WTC11 (cell line): Measurements from ENCODE around the gene OGG1. TPM values are rescaled to one million over a fixed set of nuclear protein-coding genes. Genes with fewer than 3 reads are reported as not detected.
A peak's percentile ranks its signal among the peaks of the same experiment; 100 is the strongest.

ENCODE experiments used
- ATAC-seq: fragments of 200-7000 bp; cut with Tn5 transposase; 2 replicates; pipeline ENCODE4 v1.10.0; 2021; ENCODE audit warnings: mild to moderate bottlenecking, moderate library complexity
- CTCF ChIA-PET: fragments of 300-600 bp; sonication (Branson Sonifier 250); formaldehyde crosslinking; loops from one replicate; lab custom pipeline; 2021; ENCODE audit warnings: antibody characterized with exemption; lab: Charles Lee
- POLR2A ChIA-PET: fragments of 350-600 bp; sonication (Branson Sonifier 250); formaldehyde crosslinking; loops from one replicate; lab custom pipeline; 2021; ENCODE audit warnings: antibody characterized with exemption; lab: Charles Lee
- DNase-seq: peaks from one replicate; pipeline ENCODE4 v3.0.0; 2021; ENCODE audit warnings: low spot score
- H3K27ac Mint-ChIP-seq: 2 replicates; pipeline ENCODE4 v1.8.0; 2021; ENCODE audit warnings: mixed read lengths
- H3K27me3 Mint-ChIP-seq: 2 replicates; pipeline ENCODE4 v1.8.0; 2021; ENCODE audit warnings: low read depth, mild to moderate bottlenecking, moderate library complexity, mixed read lengths
- H3K36me3 Mint-ChIP-seq: 2 replicates; pipeline ENCODE4 v1.8.0; 2021; ENCODE audit warnings: mixed read lengths
- H3K4me1 Mint-ChIP-seq: 2 replicates; pipeline ENCODE4 v1.8.0; 2022; ENCODE audit warnings: mixed read lengths
- H3K4me3 Mint-ChIP-seq: 2 replicates; pipeline ENCODE4 v1.8.0; 2021; ENCODE audit warnings: mild to moderate bottlenecking, moderate library complexity, mixed read lengths
- H3K9me3 Mint-ChIP-seq: 2 replicates; pipeline ENCODE4 v1.8.0; 2021; ENCODE audit warnings: mixed read lengths
- FOXJ3 ChIP-seq: sonication (generic); formaldehyde crosslinking; IDR thresholded peaks from 2 replicates; pipeline ENCODE4 v1.9.0; 2021; ENCODE audit warnings: missing genetic modification reagents, mild to moderate bottlenecking, borderline replicate concordance
- IRF2 ChIP-seq: sonication (generic); formaldehyde crosslinking; IDR thresholded peaks from 2 replicates; pipeline ENCODE4 v1.8.0; 2022; ENCODE audit warnings: low read depth, missing genetic modification reagents, borderline replicate concordance
- NFATC4 ChIP-seq: fragments of 250-450 bp; sonication (Bioruptor Pico); IDR thresholded peaks from 2 replicates; pipeline ENCODE4 v1.9.0; 2021; ENCODE audit warnings: mild to moderate bottlenecking
- NFYB ChIP-seq: sonication (generic); formaldehyde crosslinking; conservative IDR thresholded peaks from 2 replicates; pipeline ENCODE4 v1.8.0; 2022; ENCODE audit warnings: low read depth, missing genetic modification reagents
- NR3C1 ChIP-seq: sonication (generic); formaldehyde crosslinking; conservative IDR thresholded peaks from 2 replicates; pipeline ENCODE4 v1.8.1; 2023; ENCODE audit warnings: low read depth, mild to moderate bottlenecking, missing genetic modification reagents
- RELA ChIP-seq: sonication (generic); formaldehyde crosslinking; IDR thresholded peaks from 2 replicates; pipeline ENCODE4 v1.8.1; 2022; ENCODE audit warnings: missing genetic modification reagents, mild to moderate bottlenecking, borderline replicate concordance
- TCF7 ChIP-seq: sonication (generic); formaldehyde crosslinking; IDR thresholded peaks from 2 replicates; pipeline ENCODE4 v1.8.0; 2022; ENCODE audit warnings: mild to moderate bottlenecking, low read depth, missing genetic modification reagents, moderate library complexity
- total RNA-seq: library from RNA; stranded (reverse); gene quantifications from 3 replicates; pipeline ENCODE4 v1.2.3, GENCODE V29; 2021
- TF ChIP-seq, protein P1 (sequence below): fragments of 250-450 bp; sonication (Bioruptor Pico); IDR thresholded peaks from 2 replicates; pipeline ENCODE4 v1.9.0; 2021; ENCODE audit warnings: moderate library complexity, mild to moderate bottlenecking, inconsistent platforms, borderline replicate concordance
- TF ChIP-seq, protein P2 (sequence below): sonication (generic); formaldehyde crosslinking; IDR thresholded peaks from 2 replicates; pipeline ENCODE4 v1.8.0; 2022; ENCODE audit warnings: mild to moderate bottlenecking, missing genetic modification reagents
- TF ChIP-seq, protein P3 (sequence below): sonication (generic); formaldehyde crosslinking; IDR thresholded peaks from 2 replicates; pipeline ENCODE4 v1.8.0; 2022; ENCODE audit warnings: mild to moderate bottlenecking, missing genetic modification reagents
- TF ChIP-seq, protein P4 (sequence below): sonication (generic); formaldehyde crosslinking; IDR thresholded peaks from 2 replicates; pipeline ENCODE4 v1.8.0; 2023; ENCODE audit warnings: missing genetic modification reagents
- TF ChIP-seq, protein P5 (sequence below): sonication (generic); formaldehyde crosslinking; IDR thresholded peaks from 2 replicates; pipeline ENCODE4 v1.8.1; 2023; ENCODE audit warnings: mild to moderate bottlenecking, moderate library complexity, missing genetic modification reagents
- TF ChIP-seq, protein P6 (sequence below): sonication (generic); formaldehyde crosslinking; IDR thresholded peaks from 2 replicates; pipeline ENCODE4 v1.8.0; 2023; ENCODE audit warnings: mild to moderate bottlenecking, missing genetic modification reagents
- TF ChIP-seq, protein P7 (sequence below): sonication (generic); formaldehyde crosslinking; IDR thresholded peaks from 2 replicates; pipeline ENCODE4 v1.8.0; 2022; ENCODE audit warnings: mild to moderate bottlenecking, missing genetic modification reagents

The OGG1 gene
- total RNA-seq, 1 experiment from 2014 or later, result 27.3 TPM

DNA sequence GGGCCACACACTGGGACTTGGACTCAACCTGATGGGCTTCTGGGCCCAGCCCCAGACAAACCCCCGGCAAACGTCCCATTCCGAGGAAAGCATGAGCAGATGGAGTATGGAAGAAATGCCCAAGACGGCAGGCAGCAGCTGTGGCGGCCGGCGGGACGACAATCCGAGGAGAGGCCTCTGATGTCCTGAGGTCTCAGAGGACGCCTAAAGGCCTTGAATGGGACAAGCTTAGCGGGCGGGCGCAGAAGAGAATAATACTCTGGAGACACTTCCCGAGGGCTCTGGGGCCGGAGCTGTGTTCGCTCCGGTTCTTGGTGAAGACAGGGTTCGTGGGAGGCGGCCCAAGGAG is 482 bp upstream of the OGG1 start:
- Mint-ChIP-seq H3K4me1 (peaks cover 11% of the 10 kb centered on the region), H3K9me3 (no peaks in the 10 kb centered on the region), H3K4me3 (peak overlapping the region; percentile 98), H3K27me3 (no peaks in the 10 kb centered on the region), H3K27ac (peak overlapping the region; percentile 99), H3K36me3 (peaks cover 49% of the 10 kb centered on the region)
- POLR2A ChIA-PET, result interaction anchor here (0.5 to 2.2 kb wide), 8 partner anchors 17 to 44 kb away, joined by 3 to 14 read pairs (median 4); partner anchors contain the start of genes ARPC4, BRPF1, CAMK1 and TADA3
- TF ChIP-seq, protein P1, sequence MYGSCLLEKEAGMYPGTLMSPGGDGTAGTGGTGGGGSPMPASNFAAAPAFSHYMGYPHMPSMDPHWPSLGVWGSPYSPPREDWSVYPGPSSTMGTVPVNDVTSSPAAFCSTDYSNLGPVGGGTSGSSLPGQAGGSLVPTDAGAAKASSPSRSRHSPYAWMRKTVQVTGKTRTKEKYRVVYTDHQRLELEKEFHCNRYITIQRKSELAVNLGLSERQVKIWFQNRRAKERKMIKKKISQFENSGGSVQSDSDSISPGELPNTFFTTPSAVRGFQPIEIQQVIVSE (CRISPR knock-in tag), result no peak
- no peak for TF ChIP-seq NR3C1 (CRISPR knock-in tag)
- no peak for TF ChIP-seq TCF7 (CRISPR knock-in tag)
- TF ChIP-seq, protein P2, sequence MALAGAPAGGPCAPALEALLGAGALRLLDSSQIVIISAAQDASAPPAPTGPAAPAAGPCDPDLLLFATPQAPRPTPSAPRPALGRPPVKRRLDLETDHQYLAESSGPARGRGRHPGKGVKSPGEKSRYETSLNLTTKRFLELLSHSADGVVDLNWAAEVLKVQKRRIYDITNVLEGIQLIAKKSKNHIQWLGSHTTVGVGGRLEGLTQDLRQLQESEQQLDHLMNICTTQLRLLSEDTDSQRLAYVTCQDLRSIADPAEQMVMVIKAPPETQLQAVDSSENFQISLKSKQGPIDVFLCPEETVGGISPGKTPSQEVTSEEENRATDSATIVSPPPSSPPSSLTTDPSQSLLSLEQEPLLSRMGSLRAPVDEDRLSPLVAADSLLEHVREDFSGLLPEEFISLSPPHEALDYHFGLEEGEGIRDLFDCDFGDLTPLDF (CRISPR knock-in tag), result 0 out of 2 replicates have a peak, but pooled peaks have one; percentile 29
- TF ChIP-seq, protein P3, sequence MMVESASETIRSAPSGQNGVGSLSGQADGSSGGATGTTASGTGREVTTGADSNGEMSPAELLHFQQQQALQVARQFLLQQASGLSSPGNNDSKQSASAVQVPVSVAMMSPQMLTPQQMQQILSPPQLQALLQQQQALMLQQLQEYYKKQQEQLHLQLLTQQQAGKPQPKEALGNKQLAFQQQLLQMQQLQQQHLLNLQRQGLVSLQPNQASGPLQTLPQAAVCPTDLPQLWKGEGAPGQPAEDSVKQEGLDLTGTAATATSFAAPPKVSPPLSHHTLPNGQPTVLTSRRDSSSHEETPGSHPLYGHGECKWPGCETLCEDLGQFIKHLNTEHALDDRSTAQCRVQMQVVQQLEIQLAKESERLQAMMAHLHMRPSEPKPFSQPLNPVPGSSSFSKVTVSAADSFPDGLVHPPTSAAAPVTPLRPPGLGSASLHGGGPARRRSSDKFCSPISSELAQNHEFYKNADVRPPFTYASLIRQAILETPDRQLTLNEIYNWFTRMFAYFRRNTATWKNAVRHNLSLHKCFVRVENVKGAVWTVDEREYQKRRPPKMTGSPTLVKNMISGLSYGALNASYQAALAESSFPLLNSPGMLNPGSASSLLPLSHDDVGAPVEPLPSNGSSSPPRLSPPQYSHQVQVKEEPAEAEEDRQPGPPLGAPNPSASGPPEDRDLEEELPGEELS (CRISPR knock-in tag), result no peak
- TF ChIP-seq, protein P4, sequence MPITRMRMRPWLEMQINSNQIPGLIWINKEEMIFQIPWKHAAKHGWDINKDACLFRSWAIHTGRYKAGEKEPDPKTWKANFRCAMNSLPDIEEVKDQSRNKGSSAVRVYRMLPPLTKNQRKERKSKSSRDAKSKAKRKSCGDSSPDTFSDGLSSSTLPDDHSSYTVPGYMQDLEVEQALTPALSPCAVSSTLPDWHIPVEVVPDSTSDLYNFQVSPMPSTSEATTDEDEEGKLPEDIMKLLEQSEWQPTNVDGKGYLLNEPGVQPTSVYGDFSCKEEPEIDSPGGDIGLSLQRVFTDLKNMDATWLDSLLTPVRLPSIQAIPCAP (CRISPR knock-in tag), result no peak
- no peak for TF ChIP-seq FOXJ3 (CRISPR knock-in tag)
- CTCF ChIA-PET, result interaction anchor here (0.6 to 2.7 kb wide), 13 partner anchors 9 to 249 kb away, joined by 3 to 21 read pairs (median 4); partner anchors contain the start of genes ARPC4, BRPF1 and TADA3
- ATAC-seq (peak; percentile 14; the same call in 1 of the 2 replicates), DNase-seq (no peak)

DNA sequence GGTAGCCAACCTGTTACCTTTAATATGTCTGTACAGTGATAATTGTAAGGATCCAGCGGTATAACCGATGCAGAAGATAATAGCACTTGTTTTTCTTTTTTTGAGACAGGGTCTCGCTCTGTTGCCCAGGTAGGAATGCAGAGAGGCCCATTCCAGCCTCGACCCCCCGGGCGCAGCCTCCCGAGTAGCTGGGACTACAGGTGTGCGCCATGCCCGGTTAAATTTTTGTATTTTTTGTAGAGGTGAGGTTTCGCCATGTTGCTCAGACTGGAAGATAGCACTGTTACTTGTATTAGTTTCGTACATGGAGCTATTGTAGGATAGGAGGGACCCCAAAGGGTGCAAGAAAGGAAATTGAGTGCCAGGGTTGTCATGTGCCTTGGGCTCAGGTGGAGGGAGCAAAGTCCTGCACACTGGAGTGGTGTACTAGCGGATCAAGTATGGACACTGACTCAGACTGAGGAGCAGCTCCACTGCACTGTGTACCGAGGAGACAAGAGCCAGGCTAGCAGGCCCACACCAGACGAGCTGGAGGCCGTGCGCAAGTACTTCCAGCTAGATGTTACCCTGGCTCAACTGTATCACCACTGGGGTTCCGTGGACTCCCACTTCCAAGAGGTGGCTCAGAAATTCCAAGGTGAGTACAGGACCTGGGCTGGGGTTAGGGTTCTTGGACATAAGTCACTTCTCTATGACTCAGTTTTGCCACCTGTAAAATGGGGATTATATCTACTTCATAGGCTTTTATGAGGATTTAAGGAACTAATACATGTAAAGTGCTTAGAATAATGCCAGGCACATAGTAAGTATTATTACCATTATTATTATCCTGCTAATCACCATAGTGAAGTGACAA is 1.0 kb downstream of the OGG1 start:
- TF ChIP-seq, protein P5, sequence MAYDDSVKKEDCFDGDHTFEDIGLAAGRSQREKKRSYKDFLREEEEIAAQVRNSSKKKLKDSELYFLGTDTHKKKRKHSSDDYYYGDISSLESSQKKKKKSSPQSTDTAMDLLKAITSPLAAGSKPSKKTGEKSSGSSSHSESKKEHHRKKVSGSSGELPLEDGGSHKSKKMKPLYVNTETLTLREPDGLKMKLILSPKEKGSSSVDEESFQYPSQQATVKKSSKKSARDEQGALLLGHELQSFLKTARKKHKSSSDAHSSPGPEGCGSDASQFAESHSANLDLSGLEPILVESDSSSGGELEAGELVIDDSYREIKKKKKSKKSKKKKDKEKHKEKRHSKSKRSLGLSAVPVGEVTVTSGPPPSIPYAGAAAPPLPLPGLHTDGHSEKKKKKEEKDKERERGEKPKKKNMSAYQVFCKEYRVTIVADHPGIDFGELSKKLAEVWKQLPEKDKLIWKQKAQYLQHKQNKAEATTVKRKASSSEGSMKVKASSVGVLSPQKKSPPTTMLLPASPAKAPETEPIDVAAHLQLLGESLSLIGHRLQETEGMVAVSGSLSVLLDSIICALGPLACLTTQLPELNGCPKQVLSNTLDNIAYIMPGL (CRISPR knock-in tag), result 0 out of 2 replicates have a peak, but pooled peaks have one; percentile 7
- no peak for TF ChIP-seq IRF2 (CRISPR knock-in tag)
- peaks cover 43% of the 10 kb centered on the region for H3K36me3 Mint-ChIP-seq
- H3K27ac Mint-ChIP-seq, result peak overlapping the region; percentile 99
- ATAC-seq, result no peak
- POLR2A ChIA-PET, result interaction anchor here (1.2 to 2.2 kb wide), 3 partner anchors 13 to 24 kb away, joined by 3 to 8 read pairs (median 5); partner anchors contain the start of gene CAMK1
- no peak for DNase-seq
- peaks cover 11% of the 10 kb centered on the region for H3K4me1 Mint-ChIP-seq
- H3K27me3 Mint-ChIP-seq, result no peaks in the 10 kb centered on the region
- H3K9me3 Mint-ChIP-seq, result no peaks in the 10 kb centered on the region
- H3K4me3 Mint-ChIP-seq, result peak overlapping the region; percentile 98
- CTCF ChIA-PET, result interaction anchor here (0.8 to 1.1 kb wide), 2 partner anchors 24 to 247 kb away, joined by 3 to 7 read pairs; no protein-coding TSS in a partner anchor

DNA sequence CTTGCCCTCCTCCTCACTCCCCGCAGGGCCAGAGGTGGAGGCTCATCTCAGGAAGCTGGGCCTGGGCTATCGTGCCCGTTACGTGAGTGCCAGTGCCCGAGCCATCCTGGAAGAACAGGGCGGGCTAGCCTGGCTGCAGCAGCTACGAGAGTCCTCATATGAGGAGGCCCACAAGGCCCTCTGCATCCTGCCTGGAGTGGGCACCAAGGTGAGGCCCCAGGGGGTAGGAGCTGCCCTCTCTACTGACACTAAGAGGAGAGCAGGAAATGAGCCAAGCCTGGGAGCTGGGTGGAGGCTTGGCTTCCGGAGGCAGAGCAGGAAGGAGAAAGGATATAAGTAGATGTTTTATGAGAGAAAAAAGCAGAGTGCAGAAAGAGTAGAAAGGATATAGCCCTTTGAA is 4.9 kb downstream of the OGG1 start:
- Mint-ChIP-seq H3K9me3 (no peaks in the 10 kb centered on the region), H3K4me3 (no peak overlapping the region), H3K27ac (no peak overlapping the region), H3K27me3 (peaks cover 3% of the 10 kb centered on the region; the same call in 1 of the 2 replicates), H3K36me3 (peaks cover 33% of the 10 kb centered on the region), H3K4me1 (peaks cover 7% of the 10 kb centered on the region)
- POLR2A ChIA-PET, result no interaction called here
- CTCF ChIA-PET, result interaction anchor here (0.8 kb wide), 1 partner anchor 192 kb away, joined by 3 read pairs; no protein-coding TSS in a partner anchor
- DNase-seq, result no peak
- no peak for ATAC-seq
- TF ChIP-seq NFATC4 (CRISPR knock-in tag) (no peak), RELA (CRISPR knock-in tag) (no peak), NFYB (no peak)
- TF ChIP-seq, protein P6, sequence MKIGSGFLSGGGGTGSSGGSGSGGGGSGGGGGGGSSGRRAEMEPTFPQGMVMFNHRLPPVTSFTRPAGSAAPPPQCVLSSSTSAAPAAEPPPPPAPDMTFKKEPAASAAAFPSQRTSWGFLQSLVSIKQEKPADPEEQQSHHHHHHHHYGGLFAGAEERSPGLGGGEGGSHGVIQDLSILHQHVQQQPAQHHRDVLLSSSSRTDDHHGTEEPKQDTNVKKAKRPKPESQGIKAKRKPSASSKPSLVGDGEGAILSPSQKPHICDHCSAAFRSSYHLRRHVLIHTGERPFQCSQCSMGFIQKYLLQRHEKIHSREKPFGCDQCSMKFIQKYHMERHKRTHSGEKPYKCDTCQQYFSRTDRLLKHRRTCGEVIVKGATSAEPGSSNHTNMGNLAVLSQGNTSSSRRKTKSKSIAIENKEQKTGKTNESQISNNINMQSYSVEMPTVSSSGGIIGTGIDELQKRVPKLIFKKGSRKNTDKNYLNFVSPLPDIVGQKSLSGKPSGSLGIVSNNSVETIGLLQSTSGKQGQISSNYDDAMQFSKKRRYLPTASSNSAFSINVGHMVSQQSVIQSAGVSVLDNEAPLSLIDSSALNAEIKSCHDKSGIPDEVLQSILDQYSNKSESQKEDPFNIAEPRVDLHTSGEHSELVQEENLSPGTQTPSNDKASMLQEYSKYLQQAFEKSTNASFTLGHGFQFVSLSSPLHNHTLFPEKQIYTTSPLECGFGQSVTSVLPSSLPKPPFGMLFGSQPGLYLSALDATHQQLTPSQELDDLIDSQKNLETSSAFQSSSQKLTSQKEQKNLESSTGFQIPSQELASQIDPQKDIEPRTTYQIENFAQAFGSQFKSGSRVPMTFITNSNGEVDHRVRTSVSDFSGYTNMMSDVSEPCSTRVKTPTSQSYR, result no peak
- TF ChIP-seq, protein P7, sequence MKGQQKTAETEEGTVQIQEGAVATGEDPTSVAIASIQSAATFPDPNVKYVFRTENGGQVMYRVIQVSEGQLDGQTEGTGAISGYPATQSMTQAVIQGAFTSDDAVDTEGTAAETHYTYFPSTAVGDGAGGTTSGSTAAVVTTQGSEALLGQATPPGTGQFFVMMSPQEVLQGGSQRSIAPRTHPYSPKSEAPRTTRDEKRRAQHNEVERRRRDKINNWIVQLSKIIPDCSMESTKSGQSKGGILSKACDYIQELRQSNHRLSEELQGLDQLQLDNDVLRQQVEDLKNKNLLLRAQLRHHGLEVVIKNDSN, result no peak
- TF ChIP-seq, protein P5 (CRISPR knock-in tag), result no peak
